ENCODE measurements around the gene SNX33.

GRCh38 chr15:75646112-75646943, 1.4 kb upstream of the SNX33 start:
- TF ChIP-seq CTCF (IDR thresholded peaks at IDR 0.05) (no peak), POLR2AphosphoS5 (IDR thresholded peaks at IDR 0.05) (no peak), EP300 (IDR thresholded peaks at IDR 0.05) (no peak)
